ENCODE data around the gene CMSS1. TPM values are rescaled to one million over a fixed set of nuclear protein-coding genes. Genes with fewer than 3 reads are reported as not detected.

CMSS1 gene
- polyA plus RNA-seq, 1 donor from 2014 or later, result 31.8 TPM

GRCh38 chr3:100195375-100195774 lies 377.7 kb downstream of the CMSS1 start:
- no peaks in the 10 kb centered on the region for H3F3A ChIP-seq (ENCODE audit: insufficient read depth, low read length, poor library complexity, severe bottlenecking)
- H3K9me2 ChIP-seq (ENCODE audit: insufficient read depth, low read length), result no peaks in the 10 kb centered on the region
- no peaks in the 10 kb centered on the region for H3K36me3 ChIP-seq (ENCODE audit: insufficient read depth, low read length)
- no peak overlapping the region for H3K27ac ChIP-seq (ENCODE audit: low read length)
- H3K27me3 ChIP-seq (ENCODE audit: insufficient read depth, low read depth, low read length), result no peaks in the 10 kb centered on the region
- TF ChIP-seq EZH2 (IDR thresholded peaks at IDR 0.05; ENCODE audit: borderline replicate concordance, insufficient read depth, low read length, poor library complexity, severe bottlenecking) (no peak), SMC3 (conservative IDR thresholded peaks at IDR 0.05; ENCODE audit: poor library complexity) (no peak), TAF1 (IDR thresholded peaks at IDR 0.05; ENCODE audit: low read depth) (no peak), REST (IDR thresholded peaks at IDR 0.05; ENCODE audit: borderline replicate concordance) (no peak), CTCF (IDR thresholded peaks at IDR 0.05; ENCODE audit: poor library complexity, severe bottlenecking) (no peak)
- H3K9ac ChIP-seq (ENCODE audit: low read length), result no peak overlapping the region
- H3K9me3 ChIP-seq (ENCODE audit: low read length), result no peaks in the 10 kb centered on the region
- no peak overlapping the region for H2AFZ ChIP-seq (ENCODE audit: low read depth, low read length)
- H3K4me2 ChIP-seq (ENCODE audit: low read length), result no peak overlapping the region
- H3K79me2 ChIP-seq (replicated peaks; ENCODE audit: insufficient read depth, low read length), result no peaks in the 10 kb centered on the region
- H4K20me1 ChIP-seq (ENCODE audit: insufficient read depth), result no peaks in the 10 kb centered on the region
- H3K4me3 ChIP-seq (ENCODE audit: low read length), result no peak overlapping the region

- no peaks in the 10 kb centered on the region for H3K79me2 ChIP-seq (replicated peaks; ENCODE audit: insufficient read depth, low read length)
- H3K9me2 ChIP-seq (ENCODE audit: insufficient read depth, low read length), result no peaks in the 10 kb centered on the region
- TF ChIP-seq REST (IDR thresholded peaks at IDR 0.05; ENCODE audit: borderline replicate concordance) (no peak), RAD21 (conservative IDR thresholded peaks at IDR 0.05) (no peak), EZH2 (IDR thresholded peaks at IDR 0.05; ENCODE audit: borderline replicate concordance, insufficient read depth, low read length, poor library complexity, severe bottlenecking) (no peak), SMC3 (conservative IDR thresholded peaks at IDR 0.05; ENCODE audit: poor library complexity) (no peak), EP300 (conservative IDR thresholded peaks at IDR 0.05; ENCODE audit: poor library complexity, severe bottlenecking) (no peak), MXI1 (conservative IDR thresholded peaks at IDR 0.05; ENCODE audit: poor library complexity, severe bottlenecking) (no peak), POLR2AphosphoS5 (IDR thresholded peaks at IDR 0.05) (no peak), TAF1 (IDR thresholded peaks at IDR 0.05; ENCODE audit: low read depth) (no peak), CTCF (IDR thresholded peaks at IDR 0.05; ENCODE audit: poor library complexity, severe bottlenecking) (no peak)
- no peak overlapping the region for H3K4me2 ChIP-seq (ENCODE audit: low read length)
- H4K20me1 ChIP-seq (ENCODE audit: insufficient read depth), result no peaks in the 10 kb centered on the region
- no peaks in the 10 kb centered on the region for H3K9me3 ChIP-seq (ENCODE audit: low read length)
- H2AFZ ChIP-seq (ENCODE audit: low read depth, low read length), result no peak overlapping the region
- no peaks in the 10 kb centered on the region for H3K36me3 ChIP-seq (ENCODE audit: insufficient read depth, low read length)
- no peaks in the 10 kb centered on the region for H3K27me3 ChIP-seq (ENCODE audit: insufficient read depth, low read depth, low read length)
- no peak overlapping the region for H3K9ac ChIP-seq (ENCODE audit: low read length)
- H3K4me3 ChIP-seq (ENCODE audit: low read length), result no peak overlapping the region
- no peak overlapping the region for H3K27ac ChIP-seq (ENCODE audit: low read length)
- no peaks in the 10 kb centered on the region for H3F3A ChIP-seq (ENCODE audit: insufficient read depth, low read length, poor library complexity, severe bottlenecking)
These were observed 380.2 kb downstream of the CMSS1 start for GRCh38 chr3:100197876-100198275.
